ENCODE data around the gene PDXDC1.
"Not testable (repeated sequence)": the region's sequence is repeated elsewhere in the genome, so short reads cannot be mapped to it uniquely, and the experiment has no call there.

Gene PDXDC1

GRCh38 chr16:15141586-15141985, 166.8 kb downstream of the PDXDC1 start:
- no peaks in the 10 kb centered on the region for H3K27me3 ChIP-seq
- TF ChIP-seq CTCF (IDR thresholded peaks at IDR 0.05): no peak
- H3K9me3 ChIP-seq: no peaks in the 10 kb centered on the region
- no peaks in the 10 kb centered on the region for H3K36me3 ChIP-seq
- H3K27ac ChIP-seq: no peak overlapping the region
- no peaks in the 10 kb centered on the region for H3K4me1 ChIP-seq (ENCODE audit: control insufficient read depth in 1 of 2, insufficient read depth in 1 of 2, low read depth in 1 of 2, low read length in 1 of 2)
- no peak overlapping the region for H3K4me3 ChIP-seq (ENCODE audit: low read depth in 1 of 2, low read length in 1 of 2)

DNA sequence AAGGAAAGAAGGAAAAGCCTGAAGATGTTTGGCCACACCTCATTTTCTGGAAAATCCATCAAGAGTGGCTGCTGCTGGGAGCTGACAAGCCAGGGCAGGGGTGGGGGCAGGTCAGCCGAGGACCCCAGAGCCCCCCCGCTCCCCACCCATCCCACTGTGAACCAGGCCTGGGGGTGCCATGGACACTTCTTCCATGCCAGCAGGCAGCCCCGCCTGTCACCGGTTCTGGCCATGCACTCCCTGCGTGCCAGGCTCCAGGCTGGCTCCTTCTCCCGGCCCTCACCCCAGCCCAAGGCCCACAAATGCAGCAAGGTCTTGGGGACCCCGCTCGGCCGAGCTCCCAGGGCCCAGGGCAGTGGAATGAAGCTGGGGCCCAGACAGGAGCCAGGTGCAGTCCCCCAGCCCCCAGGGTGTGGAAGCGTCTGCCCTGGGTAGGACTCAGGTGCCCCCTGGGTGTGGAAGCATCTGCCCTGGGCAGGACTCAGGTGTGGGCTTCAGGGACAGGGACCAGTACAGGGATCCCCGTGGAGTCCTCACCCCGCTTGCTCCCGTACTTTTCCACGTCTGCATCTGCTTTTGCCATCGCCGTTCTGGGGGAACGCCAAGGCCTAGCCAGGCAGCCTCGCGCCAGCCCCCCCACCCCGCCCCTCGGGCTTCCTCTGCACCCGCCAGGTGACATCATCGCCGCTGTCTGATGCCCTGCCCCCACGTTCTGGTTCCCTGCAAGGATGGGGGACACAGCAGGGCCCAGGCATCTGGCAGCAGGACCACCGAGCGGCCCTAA, 167.5 kb downstream of the PDXDC1 start:
- not testable (repeated sequence) for H3K4me1 ChIP-seq (ENCODE audit: control insufficient read depth in 1 of 2, insufficient read depth in 1 of 2, low read depth in 1 of 2, low read length in 1 of 2); H3K4me3 ChIP-seq (ENCODE audit: low read depth in 1 of 2, low read length in 1 of 2)

GRCh38 chr16:15142891-15143600, 168.2 kb downstream of the PDXDC1 start:
- not testable (repeated sequence) for H3K4me1 ChIP-seq (ENCODE audit: control insufficient read depth in 1 of 2, insufficient read depth in 1 of 2, low read depth in 1 of 2, low read length in 1 of 2); H3K27me3 ChIP-seq; H3K36me3 ChIP-seq; H3K4me3 ChIP-seq (ENCODE audit: low read depth in 1 of 2, low read length in 1 of 2); H3K9me3 ChIP-seq; H3K27ac ChIP-seq

More for the DNA sequence above, 167.5 kb downstream of the PDXDC1 start:
- H3K27ac ChIP-seq, H3K36me3 ChIP-seq, H3K27me3 ChIP-seq, H3K9me3 ChIP-seq: not testable (repeated sequence)

- H3K4me3 ChIP-seq (ENCODE audit: low read depth in 1 of 2, low read length in 1 of 2); H3K27ac ChIP-seq: not testable (repeated sequence)
Observed at GRCh38 chr16:15143601-15144091, 168.8 kb downstream of the PDXDC1 start.

GRCh38 chr16:15144092-15144631, 169.3 kb downstream of the PDXDC1 start:
- H3K9me3 ChIP-seq; H3K4me3 ChIP-seq (ENCODE audit: low read depth in 1 of 2, low read length in 1 of 2); H3K4me1 ChIP-seq (ENCODE audit: control insufficient read depth in 1 of 2, insufficient read depth in 1 of 2, low read depth in 1 of 2, low read length in 1 of 2); H3K27ac ChIP-seq; H3K36me3 ChIP-seq; H3K27me3 ChIP-seq: not testable (repeated sequence)

More at GRCh38 chr16:15143601-15144091, 168.8 kb downstream of the PDXDC1 start:
- not testable (repeated sequence) for H3K36me3 ChIP-seq; H3K27me3 ChIP-seq; H3K9me3 ChIP-seq; H3K4me1 ChIP-seq (ENCODE audit: control insufficient read depth in 1 of 2, insufficient read depth in 1 of 2, low read depth in 1 of 2, low read length in 1 of 2)

GRCh38 chr16:15144781-15145417, 170.1 kb downstream of the PDXDC1 start:
- H3K27ac ChIP-seq; H3K36me3 ChIP-seq; H3K4me3 ChIP-seq (ENCODE audit: low read depth in 1 of 2, low read length in 1 of 2); H3K4me1 ChIP-seq (ENCODE audit: control insufficient read depth in 1 of 2, insufficient read depth in 1 of 2, low read depth in 1 of 2, low read length in 1 of 2); H3K27me3 ChIP-seq; H3K9me3 ChIP-seq: not testable (repeated sequence)

GRCh38 chr16:15145418-15146263, 170.8 kb downstream of the PDXDC1 start:
- not testable (repeated sequence) for H3K36me3 ChIP-seq; H3K4me1 ChIP-seq (ENCODE audit: control insufficient read depth in 1 of 2, insufficient read depth in 1 of 2, low read depth in 1 of 2, low read length in 1 of 2); H3K4me3 ChIP-seq (ENCODE audit: low read depth in 1 of 2, low read length in 1 of 2); H3K27ac ChIP-seq; H3K27me3 ChIP-seq; H3K9me3 ChIP-seq

- not testable (repeated sequence) for H3K27ac ChIP-seq
Observed at GRCh38 chr16:15146264-15146662, 171.4 kb downstream of the PDXDC1 start.

GRCh38 chr16:15148831-15149230, 174.0 kb downstream of the PDXDC1 start:
- H3K4me1 ChIP-seq (ENCODE audit: control insufficient read depth in 1 of 2, insufficient read depth in 1 of 2, low read depth in 1 of 2, low read length in 1 of 2); H3K27ac ChIP-seq; H3K36me3 ChIP-seq; H3K9me3 ChIP-seq; H3K27me3 ChIP-seq; H3K4me3 ChIP-seq (ENCODE audit: low read depth in 1 of 2, low read length in 1 of 2): not testable (repeated sequence)

More at GRCh38 chr16:15146264-15146662, 171.4 kb downstream of the PDXDC1 start:
- H3K4me3 ChIP-seq (ENCODE audit: low read depth in 1 of 2, low read length in 1 of 2); H3K9me3 ChIP-seq; H3K27me3 ChIP-seq; H3K4me1 ChIP-seq (ENCODE audit: control insufficient read depth in 1 of 2, insufficient read depth in 1 of 2, low read depth in 1 of 2, low read length in 1 of 2); H3K36me3 ChIP-seq: not testable (repeated sequence)

DNA sequence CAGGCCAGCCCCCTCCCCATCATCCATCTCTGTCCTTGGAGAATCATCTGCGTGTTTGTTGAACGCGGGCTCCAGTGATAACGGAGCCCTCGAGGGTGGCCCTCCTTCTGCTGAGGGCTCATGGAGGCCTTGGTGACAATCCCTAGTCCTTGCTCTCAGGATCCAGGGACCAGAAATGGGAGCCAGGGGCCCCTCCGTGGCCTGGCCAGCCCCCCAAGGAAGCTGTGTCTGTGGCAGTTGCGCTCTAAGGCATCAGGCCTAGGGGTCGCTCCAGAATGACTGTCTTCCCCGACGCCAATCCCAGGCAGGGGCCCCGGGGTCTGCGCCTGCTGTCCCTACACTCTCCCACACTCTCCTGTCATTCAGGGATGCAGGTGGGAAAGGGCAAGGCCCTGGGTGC, 174.4 kb downstream of the PDXDC1 start:
- not testable (repeated sequence) for H3K9me3 ChIP-seq; H3K4me3 ChIP-seq (ENCODE audit: low read depth in 1 of 2, low read length in 1 of 2); H3K27ac ChIP-seq; H3K27me3 ChIP-seq; H3K36me3 ChIP-seq; H3K4me1 ChIP-seq (ENCODE audit: control insufficient read depth in 1 of 2, insufficient read depth in 1 of 2, low read depth in 1 of 2, low read length in 1 of 2)

DNA sequence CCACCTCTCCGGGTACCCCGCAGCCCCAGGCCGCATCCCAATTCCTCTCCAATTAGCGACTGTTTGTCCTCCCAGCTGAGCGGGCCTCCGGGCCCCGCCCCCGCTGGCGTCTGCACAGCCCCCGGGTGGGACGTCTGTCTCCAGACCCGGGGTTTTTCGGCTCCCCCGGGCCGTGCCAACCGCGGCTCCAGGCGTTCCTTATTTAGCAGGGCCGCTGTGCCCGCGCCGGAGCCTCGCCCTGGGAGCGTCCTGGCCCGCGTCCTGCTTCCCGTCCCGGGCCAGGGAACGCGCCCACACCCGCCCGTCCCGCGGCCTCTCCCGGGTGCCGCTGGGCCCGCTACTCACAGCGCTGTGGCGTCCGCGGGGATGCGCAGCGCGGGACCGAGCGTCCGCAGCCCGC, 179.2 kb downstream of the PDXDC1 start:
- not testable (repeated sequence) for H3K36me3 ChIP-seq; H3K4me1 ChIP-seq (ENCODE audit: control insufficient read depth in 1 of 2, insufficient read depth in 1 of 2, low read depth in 1 of 2, low read length in 1 of 2); H3K9me3 ChIP-seq; H3K27me3 ChIP-seq; H3K27ac ChIP-seq
- H3K4me3 ChIP-seq (ENCODE audit: low read depth in 1 of 2, low read length in 1 of 2): peak overlapping the region; percentile 25 to 41
